Sigmoid colon (tissue), 4 donors: Measurements from ENCODE around the gene OR2AT4.

Source experiments
- CTCF ChIP-seq, 4 experiments: fragments of 450-650 bp in 3 of 4; fragments of 200-600 bp in 1 of 4; IDR thresholded peaks; one replicate each; pipeline ENCODE4 v1.5.1; 2016 to 2019; ENCODE audit warnings: antibody characterized with exemption in 4 of 4, mild to moderate bottlenecking in 3 of 4, moderate library complexity in 2 of 4
- EP300 ChIP-seq, 4 donors: sonication (generic); formaldehyde crosslinking; IDR thresholded peaks; one replicate each; pipeline ENCODE4 v1.6.1; 2017; ENCODE audit warnings: antibody characterized with exemption in 4 of 4
- POLR2A ChIP-seq, 2 donors: fragments of 450-650 bp; IDR thresholded peaks; one replicate each; pipeline ENCODE4 v1.6.1; 2016; ENCODE audit warnings: antibody characterized with exemption in 2 of 2, mild to moderate bottlenecking in 2 of 2, moderate library complexity in 2 of 2

- TF ChIP-seq CTCF (IDR thresholded peaks at IDR 0.05) (no peak), POLR2A (IDR thresholded peaks at IDR 0.05) (no peak), EP300 (IDR thresholded peaks at IDR 0.05) (no peak)
Measured at GRCh38 chr11:75059299-75059698, 37.4 kb downstream of the OR2AT4 start.
